GDM1 (cell line): ENCODE results near the gene CMTM3.
A peak's percentile ranks its signal among the peaks of the same experiment; 100 is the strongest.
"Not testable (repeated sequence)": the region's sequence is repeated elsewhere in the genome, so short reads cannot be mapped to it uniquely, and the experiment has no call there.

Experiments used
- DNase-seq: peaks from one replicate; lab custom pipeline; 2025; lab: John Stamatoyannopoulos, UW

CMTM3 gene

DNA sequence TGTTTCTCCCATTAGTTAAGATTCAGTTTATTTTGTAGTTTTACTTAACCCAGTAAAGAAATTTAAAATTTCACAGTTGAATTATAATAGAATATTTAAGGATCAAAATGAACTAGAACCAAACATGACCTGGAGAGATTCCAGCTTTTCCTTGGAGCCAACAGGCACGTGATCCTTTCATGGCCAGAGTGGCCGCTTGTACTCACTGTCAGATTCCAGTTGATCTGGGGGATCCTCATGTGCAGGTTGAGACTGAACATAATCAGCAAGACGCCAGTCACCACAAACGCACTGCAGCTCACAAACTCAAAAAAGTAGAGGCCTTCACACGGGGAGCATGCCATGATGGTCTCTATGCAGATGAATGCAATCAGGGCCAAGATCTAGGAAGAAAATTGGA is 31.7 kb downstream of the CMTM3 start:
- no peak for DNase-seq

DNA sequence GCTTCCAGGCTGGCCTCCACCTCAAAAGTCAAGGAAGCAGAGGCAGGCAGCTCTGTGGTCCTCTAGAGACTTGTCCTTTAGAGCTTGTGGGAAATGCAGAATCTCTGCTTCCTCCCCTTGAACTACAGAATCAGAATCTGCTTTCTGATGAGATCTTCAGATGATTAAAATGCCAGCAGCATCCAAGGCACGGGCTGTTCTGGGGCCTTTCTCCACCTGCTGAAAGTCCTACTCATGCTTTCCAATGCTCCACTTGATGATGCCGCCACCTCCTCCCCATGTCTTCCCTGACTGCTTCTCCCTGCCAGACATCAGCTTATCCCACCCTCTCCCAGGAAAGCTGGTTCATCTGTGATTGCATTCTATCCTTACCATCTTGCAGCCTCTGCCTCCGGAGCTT is 33.3 kb downstream of the CMTM3 start:
- DNase-seq = no peak

DNA sequence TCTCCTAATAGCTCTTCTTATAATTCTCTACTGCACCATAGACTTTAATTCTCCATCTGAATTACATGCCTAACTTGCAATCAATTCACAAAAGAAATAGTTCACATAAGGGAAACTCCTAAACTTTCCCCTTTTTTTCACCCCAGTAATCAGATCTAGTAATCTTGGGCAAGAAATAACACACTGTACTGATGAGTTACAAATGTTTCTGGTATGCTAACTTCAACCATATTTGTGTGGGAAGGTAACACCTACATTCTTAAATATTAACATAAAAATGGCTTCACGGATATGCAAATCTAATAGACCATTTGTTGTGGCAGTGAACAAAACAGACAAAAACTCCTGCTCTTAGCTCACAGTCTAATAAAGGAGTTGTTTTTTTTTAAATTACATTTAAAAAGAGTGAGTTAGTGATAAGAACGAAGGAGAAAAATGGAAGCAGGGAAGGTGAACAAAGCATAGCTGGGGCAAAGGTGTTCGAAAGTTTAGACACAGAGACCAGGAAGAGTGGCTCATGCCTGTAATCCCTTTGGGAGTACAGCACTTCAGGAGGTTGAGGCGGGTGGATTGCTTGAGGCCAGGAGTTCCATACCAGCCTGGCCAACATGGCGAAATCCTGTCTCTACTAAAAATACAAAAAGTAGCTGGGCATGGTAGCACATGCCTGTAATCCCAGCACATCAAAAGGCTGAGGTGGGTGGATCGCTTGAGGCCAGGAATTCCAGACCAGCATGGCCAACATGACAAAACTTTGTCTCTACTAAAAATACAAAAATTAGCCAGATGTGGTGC is 34.8 kb downstream of the CMTM3 start:
- no peak for DNase-seq

DNA sequence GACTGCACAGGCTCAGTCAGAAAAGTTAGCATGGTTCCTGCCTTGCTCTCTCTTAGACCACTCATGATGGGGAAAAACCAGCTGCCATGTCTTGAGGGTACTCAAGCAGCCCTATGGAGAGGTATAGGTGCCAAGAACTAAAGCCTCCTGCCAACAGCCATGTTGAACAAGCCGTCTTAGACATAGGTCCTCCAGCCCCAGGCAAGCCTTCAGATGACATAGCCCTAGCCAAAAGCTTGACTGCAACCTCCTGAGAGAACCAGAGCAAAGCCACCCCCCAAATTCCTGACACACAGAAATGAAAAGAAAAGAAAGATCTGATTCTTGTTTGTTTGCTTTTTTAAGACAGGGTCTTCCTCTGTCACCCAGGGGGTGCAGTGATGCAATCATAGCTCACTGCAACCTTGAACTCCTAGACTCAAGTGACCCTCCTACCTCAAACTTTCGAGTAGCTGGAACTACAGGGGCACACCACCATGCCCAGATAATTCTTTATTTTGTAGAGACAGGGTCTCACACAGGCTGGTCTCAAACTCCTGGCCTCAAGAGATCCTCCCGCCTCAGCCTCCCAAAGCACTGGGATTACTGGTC is 36.3 kb downstream of the CMTM3 start:
- no peak for DNase-seq

DNA sequence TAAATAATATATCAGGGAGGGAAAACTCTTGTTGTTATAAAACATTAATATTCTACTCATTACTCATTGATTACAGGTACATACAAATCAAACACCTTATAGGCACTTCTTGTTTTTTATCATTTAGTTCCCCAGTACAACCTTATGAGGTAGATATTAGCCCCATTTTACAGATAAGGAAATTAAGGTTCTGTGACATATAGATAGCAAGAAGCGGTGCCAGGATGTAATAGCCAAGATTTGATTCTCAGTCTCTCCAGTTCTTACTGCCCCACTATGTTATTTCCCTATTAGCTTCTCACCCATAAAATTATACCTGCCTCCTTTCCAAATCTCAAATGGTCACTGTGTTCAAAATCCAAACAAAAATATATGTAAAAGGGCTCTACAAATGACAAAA is 36.9 kb downstream of the CMTM3 start:
- DNase-seq = no peak

DNA sequence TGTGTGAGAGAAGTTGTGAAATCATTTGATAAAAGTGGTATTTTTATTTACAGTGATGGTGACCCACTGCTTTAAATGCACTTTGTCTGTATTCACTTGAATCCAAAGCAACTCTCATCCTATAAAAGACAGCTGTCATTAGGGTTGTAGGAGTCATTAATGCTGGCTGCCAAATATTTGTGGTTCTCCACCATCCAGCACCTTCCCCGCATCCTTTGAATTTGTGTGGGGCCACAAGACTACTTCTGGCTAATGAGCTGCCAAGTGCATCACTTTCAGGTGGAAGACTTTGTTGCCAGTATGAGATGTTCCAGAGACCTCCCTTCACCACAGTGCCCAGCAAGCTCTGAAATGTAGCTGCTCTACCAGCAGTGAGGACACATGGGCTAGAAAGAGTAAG is 43.4 kb downstream of the CMTM3 start:
- no peak for DNase-seq

DNA sequence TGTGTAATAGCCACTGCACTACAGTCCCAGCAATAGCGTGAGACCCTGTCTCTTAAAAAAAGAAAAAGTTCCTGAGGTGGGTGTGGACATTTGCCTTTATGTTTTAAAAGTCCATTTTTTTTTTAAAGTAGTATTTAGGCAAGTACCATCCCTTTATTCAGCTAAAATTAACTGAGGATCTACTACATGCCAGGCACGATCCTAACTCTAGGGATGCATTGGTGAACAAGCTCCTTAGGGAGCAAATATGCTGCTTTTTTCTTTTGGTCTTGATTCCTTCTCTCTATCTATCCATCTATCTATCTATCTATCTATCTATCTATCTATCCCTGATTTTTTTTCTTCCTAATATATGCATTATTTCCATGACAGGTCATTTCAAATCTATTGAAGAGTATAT is 44.7 kb downstream of the CMTM3 start:
- DNase-seq = no peak

DNA sequence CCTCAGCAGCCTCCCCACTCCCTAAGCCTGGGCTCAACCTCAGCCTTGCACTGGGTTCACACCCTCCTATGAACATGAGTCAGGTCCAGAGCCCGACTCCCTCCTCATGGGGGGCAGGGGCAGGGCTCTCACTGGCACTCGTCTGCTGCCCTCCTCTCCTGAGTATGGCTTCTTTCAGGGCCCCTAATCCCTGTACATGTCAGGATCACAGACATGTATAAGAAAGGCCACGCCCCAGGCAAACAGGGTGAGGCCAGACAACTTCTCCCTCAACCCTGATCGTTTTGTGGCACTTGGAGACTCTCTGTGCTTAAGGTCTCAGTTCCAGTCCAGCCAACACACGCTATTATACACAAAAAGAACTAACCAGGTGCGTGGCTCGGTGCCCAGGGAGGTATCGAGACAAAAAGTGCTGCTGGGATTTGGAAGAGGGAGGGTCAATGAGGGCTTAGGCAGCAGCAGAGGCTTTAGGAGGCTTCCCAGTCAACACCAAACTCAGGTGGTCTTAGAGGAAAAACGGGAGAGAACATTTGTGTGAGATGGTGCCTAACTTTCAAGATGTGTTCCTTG is 45.2 kb downstream of the CMTM3 start:
- no peak for DNase-seq

DNA sequence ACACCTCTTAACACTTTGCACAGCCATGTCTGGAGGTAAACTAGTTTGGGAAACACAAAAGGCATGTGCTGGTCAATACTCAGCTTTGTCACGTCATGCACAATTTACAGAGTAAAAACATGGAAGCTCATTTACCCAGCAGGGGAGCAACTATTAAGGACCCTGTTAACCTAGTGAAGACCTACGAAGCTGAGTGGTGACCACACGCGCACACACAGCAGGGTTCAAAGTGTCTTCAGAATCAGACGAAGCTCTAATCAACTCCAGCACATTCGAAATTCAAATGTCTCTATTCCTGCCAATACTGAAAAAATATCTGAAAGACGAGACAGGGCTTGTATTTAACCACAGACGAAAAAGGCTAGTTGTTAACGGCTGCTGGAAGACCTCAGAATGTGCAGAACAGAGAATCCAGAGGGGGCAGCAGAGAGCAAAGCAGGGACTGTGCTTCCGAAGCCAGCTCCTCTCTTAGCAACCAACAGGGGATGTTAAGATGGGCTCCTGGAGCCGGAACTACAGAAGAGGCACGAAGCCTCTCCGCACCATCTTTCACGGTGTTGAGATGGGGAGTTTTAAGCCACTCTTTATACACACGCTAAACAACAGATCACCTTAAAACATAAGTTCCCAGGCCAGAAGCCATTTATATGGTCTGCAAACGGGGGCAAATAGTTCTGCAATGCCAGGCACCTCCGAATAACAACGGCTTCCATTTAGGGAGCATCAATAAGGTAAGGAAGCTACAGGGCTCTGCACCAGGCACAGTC is 46.4 kb downstream of the CMTM3 start:
- peak; percentile 51 for DNase-seq

DNA sequence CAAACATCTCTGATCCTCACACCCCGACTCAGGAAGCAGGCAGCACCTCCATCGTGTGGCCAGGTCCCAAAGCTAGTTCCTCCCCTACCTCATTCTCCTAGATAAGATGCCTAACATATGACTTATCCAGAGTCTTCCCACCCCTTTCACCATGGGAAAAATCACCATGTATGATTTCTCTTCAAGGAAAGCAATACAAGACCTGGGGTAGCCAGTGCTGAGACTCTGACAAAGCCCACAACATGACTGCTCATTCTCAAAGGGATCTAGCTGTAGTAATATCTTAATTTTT is 46.9 kb downstream of the CMTM3 start:
- DNase-seq = no peak

DNA sequence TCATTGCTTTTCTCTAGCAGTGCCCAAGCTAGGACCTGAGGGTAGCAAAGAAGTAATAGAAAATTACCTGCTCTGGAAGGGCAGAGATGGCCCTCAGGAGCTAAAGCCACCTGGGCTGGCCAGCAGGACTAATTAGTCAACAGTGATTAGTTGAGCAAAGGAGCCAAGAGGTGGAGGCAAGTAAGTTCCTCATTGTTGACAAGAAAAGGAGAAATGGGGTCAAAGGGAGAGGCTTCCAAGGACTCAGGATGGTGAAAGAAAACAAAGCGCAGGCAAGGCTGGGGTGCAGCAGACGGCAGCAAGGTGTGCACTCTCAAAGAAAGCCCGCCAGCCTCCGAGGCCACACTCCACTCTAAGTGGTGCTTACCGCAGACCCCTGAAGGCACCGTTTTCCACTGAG is 47.5 kb downstream of the CMTM3 start:
- DNase-seq = no peak

DNA sequence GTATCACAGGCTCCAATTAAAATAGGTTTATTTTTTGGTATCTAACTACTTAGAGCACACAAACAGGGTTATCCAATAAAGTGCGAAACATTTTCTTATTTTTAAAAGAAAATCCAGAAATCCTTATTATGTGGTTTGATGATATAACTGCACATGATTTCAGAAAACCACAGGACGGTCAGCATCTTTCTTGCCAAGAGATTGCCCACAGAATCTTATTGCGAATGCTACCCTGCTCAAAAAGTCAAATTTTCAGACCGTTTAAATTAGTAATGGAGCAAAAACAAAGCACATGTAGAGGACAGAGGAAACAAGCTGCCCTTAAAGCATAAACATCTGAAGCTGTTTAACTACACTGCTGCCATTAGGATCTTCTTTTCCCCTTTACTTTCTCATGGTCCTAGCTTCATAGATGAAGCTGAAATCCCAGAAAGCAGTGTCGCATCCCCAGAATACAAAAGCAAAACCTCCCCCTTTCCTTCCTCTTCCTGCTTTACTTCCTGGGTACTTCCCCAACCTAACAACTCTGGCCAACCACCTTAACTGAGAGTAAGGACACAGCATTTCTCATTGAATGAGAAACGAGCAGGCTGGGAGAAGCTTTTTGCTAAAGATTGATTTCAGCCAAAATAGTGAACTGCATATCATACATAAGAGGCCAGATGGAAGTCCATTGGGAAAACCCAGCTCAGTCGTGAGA is 48.3 kb downstream of the CMTM3 start:
- DNase-seq = no peak

DNA sequence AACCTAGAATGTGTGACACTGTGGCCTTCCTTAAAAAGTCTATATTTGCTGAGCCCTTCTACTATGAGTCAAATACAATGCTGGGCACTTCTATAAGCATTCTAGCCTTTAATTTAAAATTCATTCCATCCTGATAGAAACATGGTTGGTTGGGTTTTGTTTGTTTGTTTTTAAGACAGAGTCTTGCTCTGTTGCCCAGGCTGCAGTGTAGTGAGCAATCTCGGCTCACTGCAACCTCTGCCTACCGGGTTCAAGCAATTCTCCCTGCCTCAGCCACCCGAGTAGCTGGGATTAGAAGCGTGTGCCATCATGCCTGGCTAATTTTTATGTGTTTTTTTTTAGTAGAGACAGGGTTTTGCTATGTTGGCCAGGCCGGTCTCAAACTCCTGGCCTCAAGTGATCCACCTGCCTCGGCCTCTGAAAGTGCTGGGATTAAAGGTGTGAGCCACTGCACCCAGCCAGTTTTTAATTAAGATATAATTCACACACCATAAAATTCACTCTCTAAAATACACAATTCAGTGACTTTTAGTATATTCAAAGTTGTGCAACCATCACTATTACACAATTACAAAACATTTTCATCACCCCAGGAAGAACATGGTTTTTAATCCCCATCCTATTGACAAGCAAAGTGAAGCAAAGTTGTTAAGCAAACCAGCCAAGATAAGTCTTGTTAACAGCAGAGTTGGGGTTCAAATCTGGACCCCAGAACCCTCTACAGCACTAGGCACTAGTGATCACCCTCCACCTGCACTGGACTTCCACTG is 49.3 kb downstream of the CMTM3 start:
- no peak for DNase-seq

DNA sequence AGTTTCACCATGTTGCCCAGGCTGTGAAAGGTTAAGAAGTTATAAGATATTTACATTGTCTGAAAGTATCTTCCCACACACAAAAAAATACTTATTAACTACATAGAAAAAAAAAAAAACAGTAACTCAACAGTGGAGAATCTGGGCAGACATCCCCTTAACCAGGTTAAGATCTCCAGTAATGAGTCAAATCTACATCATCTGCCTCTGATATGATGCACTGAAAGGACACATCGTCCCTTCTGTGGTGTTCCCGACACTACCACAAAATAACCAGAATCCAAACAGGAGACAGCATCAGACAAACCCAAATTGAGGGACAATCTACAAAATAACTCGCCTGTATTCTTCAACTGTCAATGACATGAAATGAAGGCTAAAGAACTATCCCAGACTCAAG is 52.0 kb downstream of the CMTM3 start:
- no peak for DNase-seq

DNA sequence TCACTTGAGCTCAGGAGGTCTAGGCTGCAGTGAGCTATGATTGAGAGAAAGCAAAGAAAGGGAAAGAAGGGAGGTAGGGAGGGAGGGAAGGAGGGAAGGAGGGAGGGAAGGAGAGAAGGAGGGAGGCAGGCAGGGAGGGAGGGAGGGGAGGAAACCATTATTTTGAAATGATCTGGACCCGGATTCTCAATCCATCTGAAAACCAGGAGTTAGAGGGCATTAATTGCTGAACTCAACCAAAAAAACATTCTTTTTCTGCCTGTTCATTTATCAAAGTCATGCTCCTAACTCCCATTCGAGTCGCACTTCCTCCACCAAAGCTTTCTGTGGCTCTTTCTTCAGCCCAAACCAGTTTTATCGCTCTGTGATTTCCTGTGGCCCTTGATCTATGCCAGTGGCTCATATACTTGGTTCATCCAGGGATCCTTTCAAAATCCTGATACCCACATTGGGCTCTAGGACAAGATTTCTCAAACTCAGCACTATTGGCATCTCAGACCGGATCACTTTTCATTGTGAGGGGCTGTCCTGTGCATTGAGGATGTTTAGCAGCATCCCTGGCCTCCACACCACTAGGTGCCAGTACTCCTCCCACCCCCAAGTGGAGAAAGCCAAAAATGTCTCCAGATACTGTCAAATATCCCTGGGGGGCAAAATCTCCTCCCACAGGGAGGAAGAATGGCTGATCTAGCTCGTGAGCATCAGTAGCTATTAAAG is 53.8 kb downstream of the CMTM3 start:
- no peak for DNase-seq

DNA sequence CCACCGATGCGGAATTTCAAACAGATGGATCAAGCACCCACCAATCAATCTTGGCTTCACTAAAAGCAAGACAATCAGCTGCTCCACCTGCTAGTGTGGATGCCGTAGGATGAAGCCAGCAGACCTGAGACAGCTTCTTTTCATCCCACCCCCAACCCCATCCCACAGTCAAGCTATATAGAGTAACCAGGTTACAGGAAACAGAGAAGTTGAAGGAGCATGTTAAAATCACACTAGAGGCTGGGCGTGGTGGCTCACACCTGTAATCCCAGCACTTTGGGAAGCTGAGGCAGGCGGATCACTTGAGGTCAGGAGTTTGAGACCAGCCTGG is 54.3 kb downstream of the CMTM3 start:
- no peak for DNase-seq

DNA sequence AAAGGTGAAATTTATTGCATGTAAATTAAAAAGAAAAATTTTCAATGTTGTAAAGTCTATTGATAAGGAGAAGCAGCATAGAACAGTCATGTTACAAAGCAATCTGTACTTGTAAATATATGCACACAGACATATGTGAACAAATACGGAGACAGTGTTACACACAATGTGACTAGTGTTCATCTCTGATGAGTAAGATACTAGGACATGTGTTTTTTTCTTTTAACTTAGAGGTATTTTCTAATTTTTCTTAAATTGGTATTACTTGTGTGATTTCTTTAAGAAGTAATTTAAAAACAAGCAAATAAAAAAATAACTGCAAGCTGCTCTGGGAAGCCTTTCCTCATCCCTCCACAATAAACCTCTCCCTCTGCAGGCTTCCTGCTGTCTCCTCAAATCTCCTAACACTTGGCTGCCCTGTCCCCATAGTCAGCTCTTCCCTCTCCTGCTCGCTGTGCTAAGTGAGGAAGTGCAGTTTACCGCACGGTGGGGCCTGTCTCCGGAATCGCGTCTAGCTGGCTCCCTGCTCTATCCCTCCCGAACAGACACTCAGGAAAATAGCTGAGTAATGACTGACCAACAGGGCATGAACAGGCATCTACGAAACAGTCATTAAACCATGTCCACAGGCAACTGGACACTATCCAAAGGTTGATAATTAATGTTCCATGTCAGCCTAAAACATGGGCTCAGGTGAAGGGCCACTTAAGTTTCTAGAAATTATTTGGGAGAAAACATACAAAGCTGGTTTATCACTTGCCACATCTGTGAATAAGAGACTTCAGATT is 56.1 kb downstream of the CMTM3 start:
- DNase-seq = peak; percentile 31

DNA sequence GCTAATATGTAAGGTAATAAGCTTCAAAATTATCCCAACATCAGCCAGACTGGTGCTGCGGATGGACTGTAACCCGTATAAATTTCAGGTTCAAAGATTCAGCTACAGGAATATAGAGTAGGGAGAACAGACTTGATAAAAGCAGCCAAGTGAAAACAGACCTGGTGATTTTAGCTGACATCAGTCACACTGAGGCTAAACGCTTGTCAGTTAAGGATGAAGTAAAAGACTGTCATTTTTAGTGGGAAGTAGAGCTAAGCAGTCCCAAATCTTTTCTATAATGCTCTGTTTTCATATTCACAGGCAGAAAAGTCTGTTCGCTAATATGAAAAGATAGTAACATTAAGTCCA is 56.7 kb downstream of the CMTM3 start:
- DNase-seq = no peak

DNA sequence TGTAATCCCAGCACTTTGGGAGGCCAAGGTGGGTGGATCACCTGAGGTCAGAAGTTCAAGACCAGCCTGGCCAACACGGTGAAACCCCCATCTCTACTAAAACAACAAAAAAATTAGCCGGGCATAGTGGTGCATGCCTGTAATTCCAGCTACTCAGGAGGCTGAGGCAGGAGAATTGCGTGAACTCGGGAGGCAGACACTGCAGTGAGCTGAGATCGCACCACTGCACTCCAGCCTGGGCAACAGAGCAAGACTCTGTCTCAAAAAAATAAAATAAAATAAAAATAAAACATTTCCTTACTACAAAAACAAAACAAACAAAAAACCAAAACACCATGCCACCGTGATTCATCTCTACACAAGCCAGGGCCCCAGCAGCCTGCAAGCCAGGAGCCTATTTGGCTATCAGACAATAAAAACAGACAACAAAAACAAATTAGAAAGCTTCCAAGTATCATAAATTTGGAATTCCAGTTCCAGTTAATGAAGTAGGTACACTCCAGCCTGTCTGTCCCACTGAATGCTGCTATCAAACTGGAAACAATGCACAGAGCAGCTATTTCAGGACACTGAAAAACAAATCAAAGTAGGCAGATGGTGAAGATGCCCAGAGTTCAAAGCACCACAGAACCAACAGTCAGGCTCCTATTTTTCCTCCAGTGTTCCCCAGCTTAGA is 57.3 kb downstream of the CMTM3 start:
- not testable (repeated sequence) for DNase-seq
